Fibroblast of lung (primary cell): ENCODE measurements around the gene TET2.

Source experiments
- CTCF ChIP-seq, 2 donors: IDR thresholded peaks in 1 of 2; conservative IDR thresholded peaks in 1 of 2; 1 replicate in 1 of 2; 2 replicates in 1 of 2; pipeline ENCODE4 v1.5.1; 2011 to 2012; ENCODE audit warnings: low read length in 2 of 2, control low read depth in 1 of 2, inconsistent platforms in 1 of 2, low read depth in 1 of 2, mild to moderate bottlenecking in 1 of 2
- EZH2 ChIP-seq: IDR thresholded peaks from 2 replicates; pipeline ENCODE4 v1.5.1; 2012; ENCODE audit warnings: low read length, control low read depth, mild to moderate bottlenecking; ENCODE audit errors: missing control alignments

GRCh38 chr4:105329081-105329480 lies 182.4 kb downstream of the TET2 start:
- TF ChIP-seq CTCF (conservative IDR thresholded peaks at IDR 0.05 in 1 of 2, IDR thresholded peaks at IDR 0.05 in 1 of 2; ENCODE audit: low read depth in 1 of 2, low read length in 2 of 2) (no peak), EZH2 (no peak)
